Ishikawa (cell line): ENCODE measurements around the gene ATP1A4.

Source experiments
- CEBPB ChIP-seq: IDR thresholded peaks from 2 replicates; pipeline ENCODE4 v1.6.1; 2012
- CREB1 ChIP-seq: IDR thresholded peaks from 2 replicates; pipeline ENCODE4 v1.6.1; 2012; ENCODE audit warnings: low read depth
- EP300 ChIP-seq: IDR thresholded peaks from 2 replicates; pipeline ENCODE4 v1.6.1; 2012; ENCODE audit warnings: borderline replicate concordance
- FOXM1 ChIP-seq: IDR thresholded peaks from 2 replicates; pipeline ENCODE4 v1.6.1; 2012; ENCODE audit warnings: low read depth, borderline replicate concordance
- MAX ChIP-seq: IDR thresholded peaks from 2 replicates; pipeline ENCODE4 v1.6.1; 2012
- NFIC ChIP-seq: IDR thresholded peaks from 2 replicates; pipeline ENCODE4 v1.6.1; 2012
- RAD21 ChIP-seq: IDR thresholded peaks from 2 replicates; pipeline ENCODE4 v1.6.1; 2012; ENCODE audit warnings: low read depth
- REST ChIP-seq: IDR thresholded peaks from 2 replicates; pipeline ENCODE4 v1.6.1; 2012; ENCODE audit warnings: low read depth, mild to moderate bottlenecking
- TAF1 ChIP-seq: IDR thresholded peaks from 2 replicates; pipeline ENCODE4 v1.6.1; 2012; ENCODE audit warnings: low read depth, mild to moderate bottlenecking
- TCF12 ChIP-seq: IDR thresholded peaks from 2 replicates; pipeline ENCODE4 v1.6.1; 2012; ENCODE audit warnings: low read depth
- USF1 ChIP-seq: IDR thresholded peaks from 2 replicates; pipeline ENCODE4 v1.6.1; 2012
- YY1 ChIP-seq: IDR thresholded peaks from 2 replicates; pipeline ENCODE4 v1.6.1; 2012; ENCODE audit warnings: low read depth

DNA sequence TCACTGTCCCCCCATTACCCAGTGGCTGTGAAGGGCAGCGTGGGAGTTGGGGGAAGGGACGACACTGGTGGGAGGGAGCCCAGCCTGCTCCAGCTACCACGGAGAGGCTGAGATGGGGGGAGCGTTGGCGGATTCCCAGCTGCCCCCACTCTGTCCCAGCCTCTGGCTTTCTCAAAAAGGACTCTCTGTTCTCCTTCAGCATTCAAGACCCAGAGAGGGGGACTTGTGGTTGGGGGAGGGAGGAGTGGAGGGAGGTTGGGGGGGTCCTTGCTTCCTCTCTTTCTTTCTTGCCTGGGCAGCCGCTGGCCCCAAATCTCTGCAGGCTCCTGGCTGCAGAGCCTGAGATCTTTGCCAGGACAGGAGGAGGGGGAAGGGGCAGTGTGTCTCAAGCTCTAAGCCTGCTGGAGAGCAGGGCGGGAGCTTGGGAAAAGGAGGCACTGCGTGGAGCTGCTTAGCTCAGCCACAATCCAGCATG, 33.7 kb upstream of the ATP1A4 start:
- TF ChIP-seq RAD21 (no peak), EP300 (no peak), YY1 (no peak), CREB1 (no peak), NFIC (peak; percentile 44; the same call in 1 of the 2 replicates), FOXM1 (no peak), CEBPB (no peak), MAX (no peak), TCF12 (no peak), TAF1 (no peak), REST (no peak), USF1 (no peak)
